GM10266 (cell line): ENCODE data around the gene TMC1.
A peak's percentile ranks its signal among the peaks of the same experiment; 100 is the strongest.
"Not testable (repeated sequence)": the region's sequence is repeated elsewhere in the genome, so short reads cannot be mapped to it uniquely, and the experiment has no call there.

Experiments used
- DNase-seq: peaks from one replicate; pipeline ENCODE4 v3.0.0; 2012; ENCODE audit errors: extremely low spot score
- CTCF ChIP-seq: IDR thresholded peaks from 2 replicates; pipeline ENCODE4 v1.5.1; 2012; ENCODE audit warnings: mild to moderate bottlenecking, low read depth; ENCODE audit not compliant: control insufficient read depth, insufficient read depth; ENCODE audit errors: missing control alignments

Gene TMC1

GRCh38 chr9:72800328-72800994 is 279.1 kb downstream of the TMC1 start:
- no peak for TF ChIP-seq CTCF
- DNase-seq: no peak

GRCh38 chr9:72805238-72805637 is 283.8 kb downstream of the TMC1 start:
- TF ChIP-seq CTCF: no peak
- DNase-seq: no peak

- DNase-seq: not testable (repeated sequence)
Measured at GRCh38 chr9:72806313-72806809, 285.0 kb downstream of the TMC1 start.

- TF ChIP-seq CTCF: peak; percentile 21
- no peak for DNase-seq
Measured at GRCh38 chr9:72807765-72808445, 286.5 kb downstream of the TMC1 start.

- DNase-seq: no peak
- TF ChIP-seq CTCF: no peak
Measured at GRCh38 chr9:72808446-72808768, 287.0 kb downstream of the TMC1 start.

GRCh38 chr9:72809586-72809985 is 288.2 kb downstream of the TMC1 start:
- no peak for DNase-seq
- TF ChIP-seq CTCF: no peak

GRCh38 chr9:72812559-72813111 is 291.2 kb downstream of the TMC1 start:
- TF ChIP-seq CTCF: no peak
- no peak for DNase-seq

GRCh38 chr9:72813544-72813943 is 292.1 kb downstream of the TMC1 start:
- TF ChIP-seq CTCF: no peak
- no peak for DNase-seq
